SIG-M5 (cell line): Measurements from ENCODE around the gene LRRC3C.
"Not testable (repeated sequence)": the region's sequence is repeated elsewhere in the genome, so short reads cannot be mapped to it uniquely, and the experiment has no call there.

Source experiments
- DNase-seq: peaks from one replicate; lab custom pipeline; 2025; lab: John Stamatoyannopoulos, UW

Gene LRRC3C

GRCh38 chr17:39927101-39927928 lies at the start of gene LRRC3C, which contains the start of gene ORMDL3:
Gene LRRC3C, plus strand, starts transcription at chr17:39927732. Its CDS starts 13,792 bp downstream, at chr17:39941524.
Gene ORMDL3, minus strand, starts transcription at chr17:39927601. Its CDS starts 3,398 bp downstream, at chr17:39924203.
- DNase-seq, result peak; percentile 34

DNA sequence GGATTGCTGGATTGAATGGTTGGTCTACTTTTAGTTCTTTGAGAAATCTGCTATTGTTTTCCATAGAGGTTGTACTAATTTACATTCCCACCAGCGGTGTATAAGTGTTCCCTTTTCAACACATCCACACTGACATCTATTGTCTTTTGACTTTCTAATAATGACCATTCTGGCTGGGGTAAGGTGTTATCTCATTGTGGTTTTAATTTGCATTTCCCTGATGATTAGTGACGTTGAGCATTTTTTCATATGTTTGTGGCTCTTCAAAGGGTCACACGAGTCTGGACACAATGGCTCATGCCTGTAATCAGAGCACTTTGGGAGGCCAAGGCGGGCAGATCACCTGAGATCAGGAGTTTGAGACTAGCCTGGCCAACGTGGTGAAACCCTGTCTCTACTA lies 41.4 kb upstream of the LRRC3C start:
- DNase-seq, result not testable (repeated sequence)

GRCh38 chr17:39887078-39887477 lies 40.5 kb upstream of the LRRC3C start:
- no peak for DNase-seq

DNA sequence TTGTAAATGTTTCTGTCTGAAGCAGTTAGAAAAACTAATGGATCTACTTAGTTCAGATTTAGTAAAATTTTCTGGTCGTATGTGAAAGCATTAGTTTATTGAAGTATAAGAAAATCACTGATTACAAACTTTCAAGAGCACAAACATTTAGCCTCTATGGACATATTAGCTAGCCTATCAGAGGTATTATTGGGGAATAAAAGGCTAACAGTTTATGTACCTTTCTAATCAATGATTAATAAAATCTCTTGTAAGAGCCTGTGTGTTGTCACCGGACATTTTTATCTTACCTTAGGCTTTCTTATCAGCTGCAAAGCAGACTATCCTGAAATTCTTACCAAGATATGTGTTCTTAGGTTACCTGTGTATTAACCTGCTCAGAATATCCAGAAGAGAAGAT lies 38.3 kb upstream of the LRRC3C start:
- DNase-seq, result no peak

DNA sequence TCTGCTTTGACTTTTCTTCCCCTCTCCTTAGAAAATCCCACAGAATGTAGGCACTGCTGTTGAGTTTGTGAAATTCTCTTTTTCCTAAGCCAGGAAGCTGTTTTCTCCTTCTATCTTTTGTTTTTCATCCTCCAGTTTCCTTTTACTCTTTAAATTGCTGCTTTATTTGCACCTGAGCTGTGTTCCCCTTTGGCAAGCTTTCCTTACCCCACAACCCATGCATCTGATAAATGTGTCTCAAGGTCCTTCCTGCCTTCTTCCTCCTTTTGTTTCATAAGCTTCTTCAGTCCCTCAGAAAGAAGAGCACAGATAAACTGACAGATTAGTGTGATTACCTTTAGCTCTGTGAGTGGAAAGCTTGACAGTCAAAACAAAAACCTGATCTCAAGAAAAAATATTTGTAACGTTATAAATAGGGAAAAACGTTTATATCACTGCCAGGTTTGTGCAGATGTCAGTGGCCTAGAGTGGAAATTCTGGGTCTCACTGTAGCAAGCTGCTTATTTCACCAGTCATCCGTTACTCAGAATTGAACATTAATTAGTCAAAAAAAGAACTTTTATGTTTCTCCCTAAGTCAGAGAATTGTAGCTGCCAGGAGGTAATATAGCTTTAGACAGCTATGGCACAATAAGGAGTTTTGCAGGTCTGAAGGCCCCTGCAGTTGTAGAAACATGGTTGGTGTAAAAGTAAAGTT lies 32.7 kb upstream of the LRRC3C start:
- no peak for DNase-seq

DNA sequence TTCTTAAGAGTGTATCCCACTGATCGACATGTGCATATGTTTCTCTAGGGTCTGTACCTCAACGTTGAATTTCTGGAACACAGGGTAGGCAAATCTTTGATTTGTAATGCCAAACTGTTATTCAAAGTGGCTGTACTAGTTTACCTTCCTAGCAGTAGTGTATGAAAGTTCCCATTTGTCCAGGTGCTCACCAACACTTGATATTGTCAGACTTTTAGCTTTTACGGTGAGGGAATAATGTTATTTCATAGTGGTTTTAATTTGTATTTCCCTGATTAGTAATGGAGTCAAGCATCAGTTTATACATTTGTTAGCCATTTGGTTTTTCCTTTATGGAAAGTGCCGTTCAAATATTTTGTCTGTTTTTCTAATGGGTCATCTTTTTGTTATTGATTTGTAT lies 29.4 kb upstream of the LRRC3C start:
- DNase-seq, result no peak

DNA sequence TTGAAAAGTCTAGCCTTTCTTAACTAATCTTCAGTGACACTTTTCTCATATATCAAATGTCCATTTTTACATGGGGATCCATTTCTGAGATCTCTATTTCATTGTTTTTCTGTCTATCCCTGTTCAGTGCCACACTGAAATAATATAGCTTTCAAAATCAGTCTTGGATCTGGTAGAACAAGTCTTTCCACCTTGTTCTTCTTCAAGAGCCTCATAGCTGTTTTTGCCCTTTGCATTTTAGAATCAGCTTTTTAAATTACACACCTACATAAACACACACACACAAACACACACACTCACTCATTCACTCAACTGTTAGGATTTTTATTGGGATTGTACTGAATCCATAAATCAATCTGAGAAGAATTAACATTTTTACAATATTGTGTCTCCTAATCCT lies 28.3 kb upstream of the LRRC3C start:
- DNase-seq, result no peak

DNA sequence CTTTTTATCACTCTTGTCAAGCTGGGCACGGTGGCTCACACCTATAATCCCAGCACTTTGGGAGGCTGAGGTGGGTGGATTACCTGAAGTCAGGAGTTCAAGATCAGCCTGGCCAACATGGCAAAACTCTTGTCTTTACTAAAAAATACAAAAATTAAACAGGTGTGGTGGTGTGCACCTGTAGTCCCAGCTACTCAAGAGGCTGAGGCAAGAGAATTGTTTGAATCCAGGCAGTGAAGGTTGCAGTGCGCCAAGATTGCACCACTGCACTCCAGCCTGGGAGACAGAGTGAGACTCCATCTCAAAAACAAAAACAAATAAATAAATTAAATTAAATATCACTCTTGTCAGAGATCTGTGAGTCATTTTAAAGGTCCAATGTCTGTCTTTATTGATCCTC lies 25.5 kb upstream of the LRRC3C start:
- DNase-seq, result not testable (repeated sequence)

- no peak for DNase-seq
Observed at GRCh38 chr17:39903158-39903884, 24.2 kb upstream of the LRRC3C start.

- no peak for DNase-seq
Observed at GRCh38 chr17:39904990-39905288, 22.6 kb upstream of the LRRC3C start.

DNA sequence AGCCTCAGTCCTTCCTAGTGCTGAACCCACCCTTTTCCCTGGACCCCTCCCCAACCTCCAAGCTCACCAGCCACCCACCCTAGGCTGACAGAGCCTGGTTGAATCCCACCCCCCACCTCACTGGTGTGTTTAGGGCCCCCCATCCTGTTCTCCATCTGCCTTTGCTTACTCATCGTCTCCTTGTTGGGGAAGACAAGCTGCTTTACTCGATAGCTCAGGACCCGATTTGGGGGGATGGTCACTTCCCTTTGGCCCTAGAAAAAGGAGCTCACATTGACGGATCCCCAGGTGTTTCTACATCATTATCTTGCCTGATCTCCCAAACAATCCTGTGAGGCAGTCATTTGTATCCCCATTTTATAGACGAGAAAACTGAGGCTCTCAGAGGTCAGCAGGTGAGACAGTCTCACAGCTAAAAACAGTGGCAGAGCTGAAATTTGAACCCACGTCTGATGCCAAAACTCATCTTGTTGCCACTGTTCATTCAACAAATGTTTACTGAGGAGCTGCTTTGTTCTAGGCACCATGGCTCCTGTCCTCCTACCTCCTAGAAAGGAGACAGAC lies 18.7 kb upstream of the LRRC3C start:
- no peak for DNase-seq

- no peak for DNase-seq
Observed at GRCh38 chr17:39913989-39914388, 13.5 kb upstream of the LRRC3C start.

- no peak for DNase-seq
Observed at GRCh38 chr17:39915559-39915958, 12.0 kb upstream of the LRRC3C start.

- no peak for DNase-seq
Observed at GRCh38 chr17:39916918-39917317, 10.6 kb upstream of the LRRC3C start.

GRCh38 chr17:39919087-39919683 lies 8.3 kb upstream of the LRRC3C start:
- DNase-seq, result no peak

DNA sequence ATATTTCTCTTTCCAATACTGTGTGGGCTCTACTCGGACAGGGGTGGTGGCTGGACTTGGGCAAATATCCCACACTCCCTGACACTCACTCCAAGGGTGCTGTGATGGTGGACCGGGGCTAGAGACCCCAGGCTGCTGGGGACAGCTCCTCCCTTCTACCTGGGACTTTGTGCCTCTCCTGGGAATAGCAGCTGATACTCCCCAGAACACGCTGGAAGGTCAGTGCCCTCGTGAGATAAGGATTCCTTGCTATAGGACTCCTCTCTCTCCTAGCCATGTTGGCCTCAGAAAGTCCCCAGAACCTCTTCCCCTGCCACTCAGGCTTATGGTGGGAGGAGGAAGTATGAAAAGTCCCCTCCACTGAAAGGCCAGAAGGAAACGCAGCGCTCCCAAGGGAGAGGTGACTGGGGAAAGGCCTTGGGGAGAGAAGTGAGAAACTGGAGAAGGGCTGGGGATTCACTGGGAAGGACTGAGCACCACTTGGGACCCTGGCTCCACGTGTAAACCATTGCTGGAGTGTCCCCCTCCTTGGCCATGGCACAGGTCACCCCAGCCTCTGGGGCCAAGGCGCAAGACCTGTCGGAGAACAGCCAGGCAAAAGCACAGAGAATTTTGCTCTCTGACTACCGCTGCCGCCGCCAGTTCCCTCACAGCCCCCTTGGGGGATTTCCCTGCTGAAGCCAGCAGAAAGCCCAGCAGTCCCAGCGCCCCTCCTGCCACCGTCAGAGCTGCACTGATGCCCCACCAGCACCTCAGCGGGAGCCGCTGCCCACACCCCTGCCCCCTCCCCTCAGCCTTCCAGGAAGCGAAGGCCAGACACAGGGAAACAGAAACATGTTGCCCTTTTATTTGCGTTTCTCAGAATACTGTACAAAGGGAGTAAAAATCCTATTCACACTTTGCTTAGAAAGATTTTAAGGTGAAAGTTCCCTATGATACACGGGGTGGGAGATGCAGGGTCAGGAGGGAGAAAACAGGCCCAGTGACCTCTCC lies 7.0 kb upstream of the LRRC3C start:
- no peak for DNase-seq

DNA sequence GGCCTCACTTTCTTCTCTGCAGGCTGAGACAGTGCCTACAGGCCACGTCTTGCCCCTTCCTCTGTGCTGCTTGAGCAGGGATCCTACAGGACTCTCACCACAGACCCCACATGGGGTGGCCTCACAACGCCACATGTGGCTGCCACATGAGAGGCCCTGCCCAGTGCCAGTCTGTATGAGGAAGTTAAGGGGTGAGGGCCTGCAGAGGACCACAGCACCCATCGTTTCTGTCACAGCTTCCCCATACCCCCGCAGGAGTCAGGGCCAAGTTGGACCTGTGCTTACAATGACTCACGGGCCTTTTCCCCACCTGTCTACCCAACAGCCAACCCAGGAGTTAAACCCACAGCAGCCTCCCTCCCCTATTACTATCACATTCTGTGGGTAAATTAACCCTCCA lies 6.2 kb upstream of the LRRC3C start:
- DNase-seq, result no peak

DNA sequence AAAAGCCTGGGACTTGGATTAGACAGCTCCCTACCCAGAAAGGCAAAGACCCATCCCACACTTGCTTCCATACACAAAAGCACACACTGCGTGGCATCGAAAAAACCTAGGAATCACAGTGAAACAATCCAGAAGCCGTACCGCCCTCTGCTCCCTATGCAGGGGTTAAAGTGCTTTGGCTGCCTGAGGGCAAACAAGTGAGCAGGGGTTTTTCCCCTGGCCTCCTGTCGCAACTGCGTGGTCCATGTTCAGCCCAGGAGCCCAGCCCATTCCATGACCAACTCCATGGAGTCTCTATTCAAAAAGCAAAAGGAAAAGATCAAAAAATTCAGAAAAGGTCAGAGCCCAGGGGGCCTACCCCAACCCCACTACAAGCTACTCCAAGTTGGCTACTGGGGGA lies 5.5 kb upstream of the LRRC3C start:
- no peak for DNase-seq

DNA sequence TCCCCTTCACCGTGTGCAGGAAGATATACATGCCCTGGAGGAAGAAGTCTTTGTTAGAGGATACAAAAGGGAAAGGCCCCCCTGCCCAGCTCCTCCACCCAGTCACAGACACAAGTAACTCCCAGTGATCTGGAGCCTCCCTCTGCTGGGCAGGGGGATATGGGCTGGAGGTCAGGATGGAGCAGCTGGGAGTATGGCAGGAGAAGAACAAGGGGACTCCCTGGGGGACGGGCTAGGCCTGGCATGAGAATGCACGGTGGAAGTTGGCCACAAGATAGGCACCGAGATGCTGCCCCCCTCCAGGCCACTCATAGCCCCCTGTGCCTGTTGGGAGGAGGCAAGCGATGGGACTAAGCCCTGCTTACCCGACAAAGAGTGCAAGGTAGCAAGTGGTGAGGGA lies 4.3 kb upstream of the LRRC3C start:
- DNase-seq, result no peak

GRCh38 chr17:39923836-39924690 lies 3.5 kb upstream of the LRRC3C start:
- DNase-seq, result no peak
